Calu3 (cell line): Measurements from ENCODE around the gene JDP2. TPM values are rescaled to one million over a fixed set of nuclear protein-coding genes. Genes with fewer than 3 reads are reported as not detected.

ENCODE experiments used
- BruUV-seq: library from RNA; stranded (reverse); fragments of 400-500 nt; replicated peaks from 2 replicates; lab custom pipeline; 2021; lab: Mats Ljungman, UMichigan
- CTCF ChIA-PET: fragments of 300-600 bp; sonication (Branson Sonifier 250); formaldehyde crosslinking; loops from one replicate; lab custom pipeline; 2022; ENCODE audit warnings: antibody characterized with exemption; lab: Charles Lee
- DNase-seq: peaks from one replicate; pipeline ENCODE4 v3.0.0; 2022
- H3K27ac Mint-ChIP-seq: one replicate; pipeline ENCODE4 v1.8.0; 2022; ENCODE audit warnings: mixed read lengths; ENCODE audit not compliant: unreplicated experiment
- H3K27me3 Mint-ChIP-seq: one replicate; pipeline ENCODE4 v1.8.0; 2022; ENCODE audit warnings: mixed read lengths; ENCODE audit not compliant: unreplicated experiment
- H3K36me3 Mint-ChIP-seq: one replicate; pipeline ENCODE4 v1.8.0; 2022; ENCODE audit warnings: mild to moderate bottlenecking, moderate library complexity, mixed read lengths; ENCODE audit not compliant: insufficient read depth, unreplicated experiment
- H3K4me1 Mint-ChIP-seq: one replicate; pipeline ENCODE4 v1.8.0; 2022; ENCODE audit warnings: mild to moderate bottlenecking, low read depth, mixed read lengths; ENCODE audit not compliant: unreplicated experiment
- H3K4me3 Mint-ChIP-seq: one replicate; pipeline ENCODE4 v1.8.0; 2022; ENCODE audit warnings: mild to moderate bottlenecking, low read depth, moderate library complexity, mixed read lengths; ENCODE audit not compliant: unreplicated experiment
- H3K9me3 Mint-ChIP-seq: one replicate; pipeline ENCODE4 v1.8.0; 2022; ENCODE audit warnings: low read depth, mixed read lengths; ENCODE audit not compliant: unreplicated experiment
- CTCF ChIP-seq: fragments of 200-600 bp; IDR thresholded peaks from one replicate; pipeline ENCODE4 v1.8.0; 2022; ENCODE audit warnings: antibody characterized with exemption; ENCODE audit not compliant: unreplicated experiment
- intact Hi-C: fragments of 100-400 bp; cut with micrococcal nuclease; formaldehyde crosslinking; loops from one replicate; pipeline ENCODE4 v1.10.0; 2022; ENCODE audit not compliant: unreplicated experiment
- total RNA-seq: library from RNA; stranded (reverse); gene quantifications from 2 replicates; pipeline ENCODE4 v1.2.3, GENCODE V29; 2022

Gene JDP2
- total RNA-seq, 1 experiment from 2014 or later: 24.1 TPM

GRCh38 chr14:75390183-75390582 lies 37.6 kb upstream of the JDP2 start:
- H3K27me3 Mint-ChIP-seq: peaks cover 17% of the 10 kb centered on the region
- CTCF ChIA-PET: interaction anchor here (0.7 kb wide), 1 partner anchor 10 kb away, joined by 3 read pairs; no protein-coding TSS in a partner anchor
- no peak overlapping the region for H3K27ac Mint-ChIP-seq
- intact Hi-C loops: no loop called here
- H3K4me3 Mint-ChIP-seq: no peak overlapping the region
- TF ChIP-seq CTCF: no peak
- H3K36me3 Mint-ChIP-seq: no peaks in the 10 kb centered on the region
- no TSS peak for BruUV-seq
- no peak for DNase-seq
- H3K4me1 Mint-ChIP-seq: peaks cover 9% of the 10 kb centered on the region
- H3K9me3 Mint-ChIP-seq: no peaks in the 10 kb centered on the region

DNA sequence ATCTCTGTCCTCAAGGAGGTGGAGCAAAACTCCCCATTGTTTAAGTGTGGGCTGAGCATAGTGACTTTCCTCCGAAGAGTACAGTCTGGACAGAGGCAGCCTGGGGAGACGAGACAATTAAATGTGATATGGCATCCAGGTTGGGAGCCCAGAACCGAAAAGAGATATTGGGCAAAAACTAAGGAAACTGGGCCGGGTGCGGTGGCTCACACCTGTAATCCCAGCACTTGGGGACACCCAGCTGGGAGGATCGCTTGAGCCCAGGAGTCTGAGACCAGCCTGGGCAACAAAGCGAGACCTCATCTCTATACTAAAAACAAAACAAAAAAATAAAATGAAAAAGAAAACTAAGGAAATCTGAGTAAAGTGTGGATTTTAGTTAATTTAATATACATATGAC lies 35.9 kb upstream of the JDP2 start:
- DNase-seq: no peak
- Mint-ChIP-seq H3K36me3 (no peaks in the 10 kb centered on the region), H3K27ac (no peak overlapping the region), H3K9me3 (no peaks in the 10 kb centered on the region), H3K4me1 (peaks cover 9% of the 10 kb centered on the region), H3K4me3 (no peak overlapping the region), H3K27me3 (peaks cover 15% of the 10 kb centered on the region)
- intact Hi-C loops: no loop called here
- no peak for TF ChIP-seq CTCF
- CTCF ChIA-PET: no interaction called here
- BruUV-seq: no TSS peak

DNA sequence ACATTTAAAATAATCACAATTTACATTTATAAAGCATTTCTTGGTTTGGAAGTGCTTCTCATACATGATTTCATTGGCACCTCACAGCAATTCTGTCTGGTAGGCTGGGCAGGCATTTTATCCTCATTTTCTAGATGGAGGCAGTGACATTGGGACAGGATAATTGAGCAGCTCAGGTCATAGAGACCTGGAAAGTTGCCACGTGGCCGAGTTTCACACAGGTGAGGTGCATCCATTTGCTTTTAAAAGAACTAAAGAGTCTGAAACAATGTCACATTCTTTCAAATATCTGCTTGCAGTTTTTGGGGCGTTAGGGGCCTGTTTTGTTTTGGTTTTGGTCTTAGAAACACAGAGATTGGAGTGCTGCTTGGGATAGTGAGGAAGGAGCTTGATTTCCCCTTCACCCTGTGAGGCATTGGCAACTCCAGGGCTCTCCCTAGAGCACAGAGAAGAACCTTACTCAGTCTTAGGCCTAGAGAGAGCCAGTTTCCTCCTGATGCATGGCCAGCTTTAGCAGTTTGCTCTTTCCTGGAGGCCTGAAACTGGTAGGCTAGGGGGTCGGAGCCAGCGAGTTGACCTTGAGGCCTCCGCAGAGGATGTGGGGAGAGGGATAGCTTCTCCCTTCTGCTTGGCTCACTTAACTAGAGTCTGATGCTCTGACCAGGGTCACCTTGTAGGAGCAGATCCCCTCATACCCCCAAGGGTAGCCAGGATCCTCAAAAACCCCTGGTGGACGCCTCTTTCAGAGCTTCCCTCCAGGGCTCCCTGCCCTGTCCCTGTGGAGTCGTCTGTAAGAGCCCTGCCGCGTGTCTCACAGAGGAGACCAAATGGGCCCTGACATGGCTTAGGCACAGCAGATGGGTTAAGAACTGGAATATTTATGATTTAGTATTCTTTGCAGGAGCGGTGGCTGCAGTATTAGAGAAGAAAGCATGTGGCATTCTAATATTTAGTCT lies 34.9 kb upstream of the JDP2 start:
- no peak for DNase-seq
- Mint-ChIP-seq H3K27me3 (peaks cover 15% of the 10 kb centered on the region), H3K36me3 (no peaks in the 10 kb centered on the region), H3K9me3 (no peaks in the 10 kb centered on the region), H3K27ac (no peak overlapping the region), H3K4me3 (no peak overlapping the region), H3K4me1 (peaks cover 9% of the 10 kb centered on the region)
- intact Hi-C loops: no loop called here
- CTCF ChIA-PET: interaction anchor here (0.5 kb wide), 1 partner anchor 380 kb away, joined by 4 read pairs; no protein-coding TSS in a partner anchor
- TF ChIP-seq CTCF: no peak
- BruUV-seq: no TSS peak

DNA sequence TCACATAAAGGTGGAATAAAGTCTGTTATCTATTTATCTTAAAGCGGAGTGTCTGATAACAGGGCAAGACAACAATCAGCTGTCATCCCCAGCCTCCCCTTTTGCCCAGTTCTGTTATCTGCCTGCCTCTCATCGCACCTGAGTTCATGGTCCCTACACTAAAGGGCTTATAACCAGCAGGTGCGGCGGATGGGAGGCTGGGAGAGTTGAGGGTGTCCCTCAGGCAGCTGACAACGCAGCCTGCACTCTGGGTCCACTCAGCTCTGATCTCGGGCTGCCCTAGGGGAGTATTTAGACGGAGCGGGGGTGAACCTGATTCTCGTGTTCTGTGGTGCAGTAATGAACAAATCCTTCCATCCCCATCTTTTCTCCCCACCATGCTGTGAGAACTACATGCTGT lies 34.0 kb upstream of the JDP2 start:
- Mint-ChIP-seq H3K4me3 (no peak overlapping the region), H3K9me3 (no peaks in the 10 kb centered on the region), H3K4me1 (peaks cover 9% of the 10 kb centered on the region), H3K27ac (no peak overlapping the region), H3K36me3 (no peaks in the 10 kb centered on the region), H3K27me3 (peaks cover 15% of the 10 kb centered on the region)
- intact Hi-C loops: no loop called here
- no peak for TF ChIP-seq CTCF
- BruUV-seq: no TSS peak
- CTCF ChIA-PET: interaction anchor here (0.5 to 1.0 kb wide), 2 partner anchors 140 to 379 kb away, joined by 3 to 4 read pairs; no protein-coding TSS in a partner anchor
- no peak for DNase-seq
